Peyer's patch (tissue), 4 donors: ENCODE results near the gene TTC34.

Experiments
- POLR2A ChIP-seq, 2 donors: fragments of 450-650 bp; IDR thresholded peaks; one replicate each; pipeline ENCODE4 v1.5.1; 2017; ENCODE audit warnings: antibody characterized with exemption in 2 of 2, mild to moderate bottlenecking in 2 of 2, moderate library complexity in 2 of 2
- TF ChIP-seq, protein P1 (sequence below), 6 experiments: fragments of 450-650 bp in 4 of 6; fragments of 200-600 bp in 2 of 6; sonication (generic) in 1 of 6; IDR thresholded peaks; one replicate each; pipeline ENCODE4 v1.5.1; 2017 to 2019; ENCODE audit warnings: antibody characterized with exemption in 6 of 6, mild to moderate bottlenecking in 3 of 6, moderate library complexity in 1 of 6

DNA sequence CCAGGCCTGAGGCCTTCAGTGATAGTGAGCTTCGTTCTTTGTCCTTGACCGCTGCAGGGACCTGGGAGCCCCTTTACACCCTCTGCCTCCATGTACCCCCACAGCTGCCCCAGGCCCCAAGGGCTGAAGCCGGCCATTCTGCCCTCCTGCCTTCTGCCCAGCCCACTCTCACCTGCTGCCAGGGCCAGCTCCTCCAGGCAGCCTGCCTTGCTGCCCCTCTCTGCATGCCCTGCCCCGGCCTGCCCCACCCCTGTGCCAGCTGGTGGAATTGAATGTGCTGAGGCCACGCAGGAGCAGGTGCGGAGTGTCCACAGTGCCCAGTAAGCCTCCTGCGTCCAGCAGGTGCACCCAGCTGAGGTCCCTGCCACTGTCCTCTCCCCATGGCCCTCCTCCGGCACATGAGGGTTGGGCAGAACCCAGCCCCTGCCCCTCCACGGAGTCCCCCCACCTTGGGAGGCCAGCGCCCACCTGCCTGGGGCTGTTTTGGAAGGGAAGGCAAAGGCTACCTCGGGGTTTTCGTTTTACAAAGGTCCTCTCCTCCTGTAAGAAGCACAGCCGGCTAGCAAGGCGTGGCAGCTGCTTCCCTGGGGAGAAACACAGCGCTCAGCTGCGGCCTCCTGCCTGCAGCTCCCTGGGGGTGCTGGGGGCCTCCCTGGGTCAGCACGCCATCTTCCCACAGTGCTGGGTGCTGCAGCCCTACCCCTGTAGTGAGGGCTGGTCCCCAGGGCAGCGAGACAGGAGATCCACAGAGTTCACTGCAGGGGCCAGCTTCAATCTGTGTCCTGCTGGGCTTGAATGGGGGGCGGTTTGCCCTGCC lies 189.7 kb downstream of the TTC34 start:
- TF ChIP-seq, protein P1, sequence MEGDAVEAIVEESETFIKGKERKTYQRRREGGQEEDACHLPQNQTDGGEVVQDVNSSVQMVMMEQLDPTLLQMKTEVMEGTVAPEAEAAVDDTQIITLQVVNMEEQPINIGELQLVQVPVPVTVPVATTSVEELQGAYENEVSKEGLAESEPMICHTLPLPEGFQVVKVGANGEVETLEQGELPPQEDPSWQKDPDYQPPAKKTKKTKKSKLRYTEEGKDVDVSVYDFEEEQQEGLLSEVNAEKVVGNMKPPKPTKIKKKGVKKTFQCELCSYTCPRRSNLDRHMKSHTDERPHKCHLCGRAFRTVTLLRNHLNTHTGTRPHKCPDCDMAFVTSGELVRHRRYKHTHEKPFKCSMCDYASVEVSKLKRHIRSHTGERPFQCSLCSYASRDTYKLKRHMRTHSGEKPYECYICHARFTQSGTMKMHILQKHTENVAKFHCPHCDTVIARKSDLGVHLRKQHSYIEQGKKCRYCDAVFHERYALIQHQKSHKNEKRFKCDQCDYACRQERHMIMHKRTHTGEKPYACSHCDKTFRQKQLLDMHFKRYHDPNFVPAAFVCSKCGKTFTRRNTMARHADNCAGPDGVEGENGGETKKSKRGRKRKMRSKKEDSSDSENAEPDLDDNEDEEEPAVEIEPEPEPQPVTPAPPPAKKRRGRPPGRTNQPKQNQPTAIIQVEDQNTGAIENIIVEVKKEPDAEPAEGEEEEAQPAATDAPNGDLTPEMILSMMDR (IDR thresholded peaks at IDR 0.05) = no peak
- TF ChIP-seq POLR2A (IDR thresholded peaks at IDR 0.05) = no peak
